ENCODE data around the gene ENKUR. TPM values are rescaled to one million over a fixed set of nuclear protein-coding genes. Genes with fewer than 3 reads are reported as not detected.
"Not testable (repeated sequence)": the region's sequence is repeated elsewhere in the genome, so short reads cannot be mapped to it uniquely, and the experiment has no call there.

ENKUR gene
- total RNA-seq, 1 donor from 2014 or later, result not detected

DNA sequence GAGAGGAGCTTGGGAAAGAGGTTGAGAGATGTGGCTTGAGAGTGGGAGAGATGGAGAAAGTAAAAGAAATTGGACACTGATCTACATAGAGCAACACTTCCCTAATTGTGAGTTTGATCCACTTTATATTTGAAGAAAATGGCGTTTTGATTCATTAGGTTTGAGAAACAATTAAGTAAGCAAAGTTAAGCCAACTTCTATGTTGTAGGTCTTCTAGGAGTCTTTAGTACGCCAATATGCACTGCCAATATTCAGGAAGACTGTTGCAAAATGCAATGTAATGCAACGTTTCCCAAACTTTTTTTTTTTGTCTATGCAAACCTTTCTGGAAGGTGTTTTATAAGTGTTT, 56.6 kb downstream of the ENKUR start:
- peaks cover 2% of the 10 kb centered on the region for H3K4me1 Mint-ChIP-seq
- H3K4me3 Mint-ChIP-seq, result no peak overlapping the region
- no peaks in the 10 kb centered on the region for H3K9me3 Mint-ChIP-seq
- peaks cover 9% of the 10 kb centered on the region for H3K27me3 Mint-ChIP-seq
- intact Hi-C loops (cut with micrococcal nuclease), result loop anchor here (10.0 kb wide), 1 partner anchor 105 kb away; no protein-coding TSS in a partner anchor
- no peaks in the 10 kb centered on the region for H3K36me3 Mint-ChIP-seq (ENCODE audit: low read depth)
- DNase-seq, result no peak
- H3K27ac Mint-ChIP-seq, result no peak overlapping the region

DNA sequence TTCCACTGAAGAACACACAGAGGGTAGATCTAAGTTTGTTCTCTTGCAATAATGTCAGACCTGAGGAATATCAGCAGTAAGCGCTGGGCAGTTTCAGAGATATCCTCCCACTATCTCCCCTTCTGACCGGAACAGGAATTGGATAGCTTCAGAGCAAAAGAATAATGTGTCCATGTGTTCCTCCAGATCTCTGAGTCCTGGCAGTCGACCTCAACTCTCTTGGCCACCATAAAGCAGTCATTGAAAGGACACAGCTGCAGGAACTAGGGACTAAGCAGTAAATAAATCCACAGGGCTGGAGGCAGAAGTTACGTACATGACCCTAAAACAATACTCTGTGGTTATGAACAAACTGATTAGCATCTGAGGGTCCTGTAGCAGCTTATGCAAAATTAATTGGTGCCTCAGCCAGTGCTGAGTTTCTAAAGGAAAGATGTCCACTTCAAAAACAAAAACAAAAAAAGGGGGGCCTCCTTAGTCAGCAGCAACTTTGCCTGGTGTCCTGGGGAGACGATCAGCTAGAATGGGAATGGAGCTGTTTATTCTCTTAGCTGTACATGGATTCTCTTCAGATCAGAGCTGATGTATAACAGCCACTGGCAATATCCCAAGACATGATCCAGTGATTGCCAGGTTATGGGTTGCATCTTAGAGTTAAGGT, 57.1 kb downstream of the ENKUR start:
- Mint-ChIP-seq H3K36me3 (ENCODE audit: low read depth) (no peaks in the 10 kb centered on the region), H3K4me3 (no peak overlapping the region), H3K4me1 (peaks cover 2% of the 10 kb centered on the region), H3K27ac (no peak overlapping the region), H3K9me3 (no peaks in the 10 kb centered on the region), H3K27me3 (peaks cover 9% of the 10 kb centered on the region)
- no peak for DNase-seq
- intact Hi-C loops (cut with micrococcal nuclease), result loop anchor here (10.0 kb wide), 1 partner anchor 106 kb away; no protein-coding TSS in a partner anchor

DNA sequence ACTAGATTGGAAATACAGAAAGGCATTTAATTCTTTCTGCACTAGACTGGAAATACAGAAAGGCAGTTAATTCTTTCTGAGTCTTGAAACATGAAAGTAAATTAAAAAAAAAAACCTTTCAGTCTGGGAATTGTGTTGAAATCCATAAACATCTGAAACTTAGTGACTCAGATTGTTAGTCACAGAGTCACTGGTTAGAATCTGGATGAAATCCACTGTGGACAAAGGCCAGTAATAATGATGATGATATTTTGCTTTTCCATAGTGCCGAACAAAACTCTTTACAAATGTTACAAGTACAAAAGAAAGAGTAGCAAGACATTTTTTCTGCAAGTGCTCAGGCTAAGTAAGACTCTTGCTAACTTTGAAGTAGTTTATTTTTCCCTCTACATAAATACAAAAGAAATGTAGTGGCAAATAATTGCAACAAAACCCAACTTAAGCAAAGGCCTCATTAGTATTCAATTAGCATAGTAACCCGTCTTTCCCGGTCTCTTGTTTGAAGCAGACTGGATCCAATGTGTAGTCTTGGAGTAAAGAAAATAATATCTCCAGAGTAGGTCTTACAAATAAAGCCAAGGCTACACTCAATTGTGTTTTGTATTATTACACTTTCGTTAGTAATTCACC, 57.8 kb downstream of the ENKUR start:
- Mint-ChIP-seq H3K27me3 (peaks cover 11% of the 10 kb centered on the region), H3K4me3 (no peak overlapping the region), H3K27ac (no peak overlapping the region), H3K36me3 (ENCODE audit: low read depth) (no peaks in the 10 kb centered on the region), H3K9me3 (no peaks in the 10 kb centered on the region), H3K4me1 (peaks cover 8% of the 10 kb centered on the region)
- intact Hi-C loops (cut with micrococcal nuclease), result loop anchor here (10.0 kb wide), 1 partner anchor 107 kb away; no protein-coding TSS in a partner anchor
- no peak for DNase-seq

DNA sequence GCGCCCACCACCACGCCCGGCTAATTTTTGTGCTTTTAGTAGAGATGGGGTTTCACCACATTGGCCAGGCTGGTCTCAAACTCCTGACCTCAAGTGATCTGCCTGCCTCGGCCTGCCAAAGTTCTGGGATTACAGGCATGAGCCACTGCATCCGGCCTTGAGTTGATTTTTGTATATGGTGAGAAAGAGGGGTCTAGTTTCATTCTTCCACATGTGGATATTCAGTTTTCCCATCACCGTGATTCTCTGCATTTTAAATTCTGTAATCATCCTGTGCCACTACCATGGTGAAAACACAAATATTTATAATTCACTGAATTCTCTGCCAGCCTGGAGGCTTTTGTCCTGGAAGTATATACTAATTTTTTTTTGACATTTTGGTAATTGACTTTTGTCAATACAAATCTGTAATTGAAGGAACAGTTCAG, 58.3 kb downstream of the ENKUR start:
- not testable (repeated sequence) for H3K4me3 Mint-ChIP-seq; H3K9me3 Mint-ChIP-seq; H3K36me3 Mint-ChIP-seq (ENCODE audit: low read depth); H3K27ac Mint-ChIP-seq; DNase-seq
- peaks cover 10% of the 10 kb centered on the region for H3K27me3 Mint-ChIP-seq
- intact Hi-C loops (cut with micrococcal nuclease), result loop anchor here (10.0 kb wide), 1 partner anchor 107 kb away; no protein-coding TSS in a partner anchor
- peaks cover 11% of the 10 kb centered on the region for H3K4me1 Mint-ChIP-seq

DNA sequence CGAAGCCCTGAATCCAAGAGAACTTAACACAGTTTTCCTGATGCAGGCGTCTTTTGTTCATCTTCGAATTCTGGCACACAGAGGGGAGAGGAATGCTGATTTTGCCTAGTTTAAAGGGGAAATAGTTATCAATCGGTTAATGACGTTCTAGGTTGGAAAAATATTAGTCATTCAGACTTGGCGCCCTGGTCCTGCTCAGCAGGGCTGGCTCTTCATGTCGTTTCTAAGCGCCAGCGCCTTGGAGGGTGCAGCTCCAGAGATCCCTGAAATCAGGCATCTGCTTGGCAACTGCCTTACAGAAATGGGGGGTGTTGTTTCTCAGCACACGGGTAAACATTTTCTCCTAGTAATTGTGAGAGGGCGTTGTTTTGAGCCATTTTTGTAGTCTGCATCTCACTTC, 62.3 kb downstream of the ENKUR start:
- Mint-ChIP-seq H3K36me3 (ENCODE audit: low read depth) (no peaks in the 10 kb centered on the region), H3K4me1 (peaks cover 21% of the 10 kb centered on the region), H3K27ac (peak overlapping the region; percentile 82), H3K27me3 (peaks cover 4% of the 10 kb centered on the region), H3K4me3 (peak overlapping the region; percentile 78), H3K9me3 (no peaks in the 10 kb centered on the region)
- peak; percentile 44 for DNase-seq
- intact Hi-C loops (cut with micrococcal nuclease), result loop anchor here (2.0 to 10.0 kb wide), 4 partner anchors 51 to 311 kb away; partner anchors contain the start of genes ENKUR and THNSL1

DNA sequence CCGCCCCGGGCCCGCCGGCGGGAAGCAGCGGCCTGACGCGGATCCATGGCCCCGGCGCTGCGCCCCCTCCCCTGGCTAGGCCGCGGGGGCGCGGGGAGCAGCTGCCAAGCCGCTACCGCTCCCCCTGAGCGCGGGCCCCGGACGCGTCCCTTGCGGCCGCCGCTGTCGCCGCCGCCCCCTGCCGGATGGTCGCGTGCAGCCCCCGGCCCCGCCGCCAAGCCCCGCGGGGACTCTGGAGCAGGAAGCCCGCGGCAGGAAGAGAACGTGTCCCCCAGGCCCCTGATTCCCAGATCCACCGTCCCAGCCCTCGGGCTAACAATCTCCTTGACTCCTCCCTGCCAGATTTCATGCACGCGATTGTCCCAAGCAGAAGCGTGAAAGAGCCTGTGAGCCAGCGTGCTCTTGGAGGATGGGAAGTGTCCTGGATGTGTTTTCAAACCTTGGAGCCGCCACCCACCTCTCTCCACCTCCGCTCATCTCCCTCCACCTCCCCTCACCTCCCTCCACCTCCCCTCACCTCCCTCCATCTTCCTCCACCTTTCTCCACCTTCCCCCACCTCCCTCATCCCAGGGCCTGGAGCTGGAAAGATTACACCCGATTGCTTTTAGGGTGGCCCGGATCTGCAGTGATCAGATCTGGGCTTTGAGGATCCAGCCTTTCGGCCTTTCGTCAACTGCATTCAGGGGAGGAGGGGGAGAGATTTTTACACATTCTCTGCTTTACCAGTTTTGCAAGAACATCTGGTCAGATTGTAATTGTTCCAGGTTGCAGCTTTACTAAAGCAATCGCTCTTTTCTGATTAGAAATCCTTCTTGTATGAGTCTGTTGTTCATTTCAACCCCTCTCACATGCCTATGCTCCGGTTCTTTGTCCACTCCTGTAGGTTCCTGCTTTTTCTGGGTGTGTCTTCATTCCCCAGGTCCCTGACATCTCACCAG, 63.0 kb downstream of the ENKUR start:
- H3K36me3 Mint-ChIP-seq (ENCODE audit: low read depth), result no peaks in the 10 kb centered on the region
- no peaks in the 10 kb centered on the region for H3K9me3 Mint-ChIP-seq
- peak; percentile 85 for DNase-seq
- H3K4me1 Mint-ChIP-seq, result peaks cover 21% of the 10 kb centered on the region
- H3K27ac Mint-ChIP-seq, result peak overlapping the region; percentile 82
- intact Hi-C loops (cut with micrococcal nuclease), result loop anchor here (2.0 to 10.0 kb wide), 4 partner anchors 51 to 311 kb away; partner anchors contain the start of genes ENKUR and THNSL1
- H3K27me3 Mint-ChIP-seq, result peaks cover 2% of the 10 kb centered on the region
- peak overlapping the region; percentile 78 for H3K4me3 Mint-ChIP-seq

DNA sequence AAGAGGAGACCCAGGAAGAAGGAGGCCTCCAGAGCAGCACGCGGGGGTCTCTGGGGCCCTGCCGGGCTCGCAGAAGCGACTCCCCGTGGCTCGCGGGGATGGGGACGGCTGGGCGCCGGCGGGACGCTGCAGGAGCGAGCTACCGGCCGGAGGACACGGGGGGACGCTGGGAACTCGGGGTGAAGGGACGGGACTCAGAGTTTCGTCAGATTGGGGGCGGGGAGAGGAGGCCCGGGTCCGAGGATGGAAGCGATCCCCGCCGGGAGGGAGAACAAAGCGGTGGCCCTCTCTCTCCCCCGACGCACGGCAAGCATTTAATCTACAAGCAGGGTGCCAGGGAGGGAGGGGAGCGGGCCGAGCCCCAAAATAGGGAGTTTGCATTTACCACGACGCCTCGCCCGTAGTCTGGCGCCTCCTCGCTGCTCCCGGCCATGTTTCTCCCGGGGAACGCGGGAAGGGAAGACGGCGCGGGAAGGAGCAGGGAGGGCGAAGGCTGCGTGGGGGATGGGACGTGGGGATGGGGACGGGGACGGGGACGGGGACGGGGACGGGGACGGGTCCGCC, 63.7 kb downstream of the ENKUR start, which contains the start of gene PRTFDC1:
Gene PRTFDC1 (minus strand): TSS at position 464 of the 564 bp plus-strand sequence. CDS start 31 bp downstream, at position 433.
- peak; percentile 69 for DNase-seq
- H3K4me1 Mint-ChIP-seq, result peaks cover 21% of the 10 kb centered on the region
- H3K27ac Mint-ChIP-seq, result peak within 1 kb of the TSS; percentile 82
- intact Hi-C loops (cut with micrococcal nuclease), result loop anchor here (2.0 to 10.0 kb wide), 4 partner anchors 50 to 310 kb away; partner anchors contain the start of genes ENKUR and THNSL1
- no peaks in the 10 kb centered on the region for H3K36me3 Mint-ChIP-seq (ENCODE audit: low read depth)
- peak within 1 kb of the TSS; percentile 78 for H3K4me3 Mint-ChIP-seq
- no peaks in the 10 kb centered on the region for H3K9me3 Mint-ChIP-seq
- peaks cover 2% of the 10 kb centered on the region for H3K27me3 Mint-ChIP-seq

DNA sequence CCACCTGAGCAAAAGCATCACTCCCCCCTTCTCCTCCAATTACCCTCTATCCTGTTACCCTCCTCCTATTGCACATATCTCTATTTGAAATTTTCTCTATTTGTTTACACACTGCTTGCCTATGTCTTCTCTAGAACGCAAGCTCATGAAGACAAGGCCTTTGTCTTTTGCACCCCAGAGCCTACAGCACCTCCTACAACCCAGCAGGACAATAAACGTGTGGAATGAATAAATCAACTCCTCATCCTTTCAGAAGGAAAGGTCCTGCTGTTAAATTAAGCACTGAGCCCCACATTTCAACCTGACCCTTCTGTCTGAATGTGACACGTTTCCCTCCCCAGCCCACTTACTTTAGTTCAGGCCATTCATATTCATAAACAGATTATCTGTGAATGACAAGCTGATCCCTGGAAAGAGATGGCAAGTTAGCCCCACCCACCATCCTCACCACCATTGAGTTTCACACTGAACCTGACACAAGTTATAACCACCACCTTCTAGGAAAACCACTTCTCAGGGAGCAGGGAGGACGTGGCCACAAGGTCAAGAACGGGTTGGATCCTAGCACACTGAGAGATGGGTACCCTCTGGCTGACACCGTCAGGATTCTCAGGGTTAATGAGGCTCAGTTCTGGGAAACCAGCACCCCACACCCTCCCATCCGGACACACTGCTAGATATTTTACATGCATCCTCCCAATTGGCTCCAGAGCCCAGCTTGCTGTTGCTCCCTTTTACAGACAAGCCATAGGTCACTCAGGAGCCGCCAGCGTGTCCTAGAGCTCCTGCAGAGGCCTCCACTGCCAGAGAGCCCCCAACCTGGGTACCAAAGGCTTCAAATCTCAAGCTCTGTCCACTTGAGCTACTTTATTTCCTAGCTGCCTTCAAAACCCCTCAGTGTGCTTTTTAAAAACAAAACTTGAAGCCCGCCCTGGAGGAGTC, 64.5 kb downstream of the ENKUR start:
- Mint-ChIP-seq H3K36me3 (ENCODE audit: low read depth) (no peaks in the 10 kb centered on the region), H3K27me3 (peaks cover 2% of the 10 kb centered on the region), H3K4me3 (peak overlapping the region; percentile 71), H3K9me3 (no peaks in the 10 kb centered on the region), H3K27ac (peak overlapping the region; percentile 43), H3K4me1 (peaks cover 21% of the 10 kb centered on the region)
- DNase-seq, result peak; percentile 63
- intact Hi-C loops (cut with micrococcal nuclease), result loop anchor here (2.0 to 10.0 kb wide), 4 partner anchors 49 to 309 kb away; partner anchors contain the start of genes ENKUR and THNSL1

DNA sequence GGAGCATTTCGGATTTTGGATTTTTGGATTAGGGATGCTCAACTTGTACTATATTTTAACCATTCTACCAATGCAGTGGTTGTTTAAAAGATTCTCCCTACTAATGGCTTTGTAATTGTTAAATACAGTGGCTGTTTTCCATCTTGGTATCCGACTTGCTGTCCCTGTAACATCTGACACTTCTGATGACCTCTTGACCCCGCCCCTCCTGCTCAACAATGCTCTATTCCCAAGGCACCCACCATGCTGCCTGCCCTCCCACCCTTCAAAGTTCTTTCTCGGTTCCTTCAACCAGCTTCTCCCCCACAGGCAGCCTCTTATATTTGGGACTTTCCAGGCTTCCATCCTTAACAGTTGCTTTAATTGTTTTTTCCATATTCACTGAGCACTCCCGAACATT, 65.5 kb downstream of the ENKUR start:
- H3K36me3 Mint-ChIP-seq (ENCODE audit: low read depth), result no peaks in the 10 kb centered on the region

DNA sequence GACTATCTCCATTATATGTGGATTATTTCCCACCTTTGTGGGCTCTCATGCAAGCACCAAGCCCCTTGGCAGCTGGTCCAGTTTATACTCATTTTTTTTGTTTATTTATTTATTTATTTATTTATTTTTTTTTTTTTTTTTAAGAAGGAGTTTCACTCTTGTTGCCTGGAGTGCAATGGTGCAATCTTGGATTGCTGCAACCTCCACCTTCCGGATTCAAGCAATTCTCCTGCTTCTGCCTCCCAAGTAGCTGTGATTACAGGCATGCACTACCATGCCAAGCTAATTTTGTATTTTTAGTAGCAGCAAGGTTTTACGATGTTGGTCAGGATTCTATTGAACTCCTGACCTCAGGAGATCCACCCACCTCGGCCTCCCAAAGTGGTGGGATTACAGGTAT, 66.3 kb downstream of the ENKUR start:
- Mint-ChIP-seq H3K27me3 (peaks cover 2% of the 10 kb centered on the region), H3K4me1 (peaks cover 24% of the 10 kb centered on the region)

More for the DNA sequence above, 65.5 kb downstream of the ENKUR start:
- H3K27me3 Mint-ChIP-seq, result peaks cover 2% of the 10 kb centered on the region
- no peak overlapping the region for H3K4me3 Mint-ChIP-seq
- DNase-seq, result peak; percentile 32
- peaks cover 21% of the 10 kb centered on the region for H3K4me1 Mint-ChIP-seq
- H3K9me3 Mint-ChIP-seq, result no peaks in the 10 kb centered on the region
- no peak overlapping the region for H3K27ac Mint-ChIP-seq
- intact Hi-C loops (cut with micrococcal nuclease), result loop anchor here (5.0 to 10.0 kb wide), 3 partner anchors 48 to 308 kb away; no protein-coding TSS in a partner anchor

DNA sequence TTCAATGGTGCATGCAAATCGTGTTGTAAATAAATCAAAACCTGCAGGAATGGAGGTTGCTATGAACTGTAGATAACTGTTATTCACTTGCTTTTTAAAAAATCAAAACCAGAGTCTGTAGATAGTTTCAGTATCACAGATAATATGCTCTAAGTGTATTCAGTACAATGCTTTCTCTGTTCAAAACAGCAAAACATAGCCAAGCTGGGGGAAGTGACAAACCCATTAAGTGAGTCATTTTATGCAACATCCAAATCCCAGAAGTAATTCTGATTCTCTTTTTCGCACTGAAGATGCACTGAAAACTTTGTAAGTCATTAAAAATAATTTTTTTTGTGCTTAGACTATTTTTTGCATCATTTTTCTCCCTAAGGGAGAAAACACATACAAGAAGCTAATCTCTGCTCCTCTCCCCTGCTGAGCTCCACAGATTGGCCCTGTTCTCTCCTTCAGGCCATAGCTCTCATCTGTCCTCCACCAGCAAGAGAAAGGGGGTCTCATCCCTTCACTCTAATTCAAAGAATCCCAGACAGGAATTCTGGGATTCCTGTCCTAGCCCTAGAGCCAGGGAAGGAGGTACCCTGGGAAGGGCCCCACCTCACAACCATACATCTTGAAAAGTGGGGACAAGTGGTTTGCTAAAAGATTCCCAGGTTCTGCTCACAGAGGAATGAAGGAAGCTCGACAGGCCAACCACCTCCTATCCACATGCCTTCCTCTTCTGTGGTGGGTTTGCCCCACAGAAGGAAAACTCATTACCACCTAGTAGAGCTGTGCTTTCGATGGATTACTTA, 68.5 kb downstream of the ENKUR start:
- Mint-ChIP-seq H3K27ac (no peak overlapping the region), H3K9me3 (no peaks in the 10 kb centered on the region)
- intact Hi-C loops (cut with micrococcal nuclease), result loop anchor here (2.0 to 5.0 kb wide), 2 partner anchors 27 to 125 kb away; no protein-coding TSS in a partner anchor

More for the DNA sequence above, 66.3 kb downstream of the ENKUR start:
- H3K36me3 Mint-ChIP-seq (ENCODE audit: low read depth), result no peaks in the 10 kb centered on the region
- DNase-seq, result peak; percentile 25
- H3K27ac Mint-ChIP-seq, result no peak overlapping the region
- intact Hi-C loops (cut with micrococcal nuclease), result loop anchor here (5.0 to 10.0 kb wide), 4 partner anchors 47 to 307 kb away; no protein-coding TSS in a partner anchor
- H3K4me3 Mint-ChIP-seq, result no peak overlapping the region
- H3K9me3 Mint-ChIP-seq, result no peaks in the 10 kb centered on the region

More for the DNA sequence above, 68.5 kb downstream of the ENKUR start:
- Mint-ChIP-seq H3K27me3 (no peaks in the 10 kb centered on the region), H3K4me1 (peaks cover 14% of the 10 kb centered on the region), H3K36me3 (ENCODE audit: low read depth) (no peaks in the 10 kb centered on the region), H3K4me3 (no peak overlapping the region)
- no peak for DNase-seq
